Thyroid gland (tissue), 4 donors: ENCODE results near the gene EFNB3. TPM values are rescaled to one million over a fixed set of nuclear protein-coding genes. Genes with fewer than 3 reads are reported as not detected.
A peak's percentile ranks its signal among the peaks of the same experiment; 100 is the strongest.

ENCODE experiments used
- DNase-seq, 2 donors: peaks; one replicate each; pipeline ENCODE4 v3.0.0-alpha.2; 2019
- H3K27ac ChIP-seq, 3 donors: fragments of 200-600 bp; sonication (generic); 1 replicate in 2 of 3; 2 replicates in 1 of 3; pipeline ENCODE4 v1.5.1; 2016 to 2019; ENCODE audit warnings: mild to moderate bottlenecking in 1 of 3, moderate library complexity in 1 of 3
- H3K27me3 ChIP-seq: fragments of 200-600 bp; sonication (generic); one replicate; pipeline ENCODE4 v1.5.1; 2019
- H3K36me3 ChIP-seq, 2 donors: fragments of 200-600 bp; sonication (generic); one replicate each; pipeline ENCODE4 v1.5.1; 2016 to 2019
- H3K4me1 ChIP-seq, 2 donors: fragments of 200-600 bp; sonication (generic); one replicate each; pipeline ENCODE4 v1.5.1; 2017 to 2019
- H3K4me3 ChIP-seq, 3 donors: fragments of 200-600 bp; sonication (generic); replicated peaks in 1 of 3; 1 replicate in 2 of 3; 2 replicates in 1 of 3; pipeline ENCODE4 v1.5.1; 2016; ENCODE audit warnings: mild to moderate bottlenecking in 1 of 3
- H3K9me3 ChIP-seq: fragments of 200-600 bp; sonication (generic); one replicate; pipeline ENCODE4 v1.5.1; 2017
- CTCF ChIP-seq, 6 experiments: fragments of 200-600 bp in 3 of 6; fragments of 450-650 bp in 3 of 6; sonication (generic) in 3 of 6; IDR thresholded peaks; one replicate each; pipeline ENCODE4 v1.5.1; 2016 to 2019; ENCODE audit warnings: antibody characterized with exemption in 6 of 6, mild to moderate bottlenecking in 2 of 6, inconsistent platforms in 1 of 6, moderate library complexity in 1 of 6
- POLR2A ChIP-seq, 2 donors: fragments of 450-650 bp; IDR thresholded peaks; one replicate each; pipeline ENCODE4 v1.6.1; 2017; ENCODE audit warnings: antibody characterized with exemption in 2 of 2, mild to moderate bottlenecking in 2 of 2, moderate library complexity in 1 of 2
- WGBS, 2 donors: methylation state at CpG; one replicate each; pipeline ENCODE4 v1.1.5; 2017; 5-methylcytosine and 5-hydroxymethylcytosine counted together
- intact Hi-C: fragments of 100-400 bp; cut with DNase I; formaldehyde crosslinking; loops from one replicate; pipeline ENCODE4 v1.15.1; 2023
- total RNA-seq, 4 donors: library from RNA; depleted of rRNA; stranded (reverse); fragments of >200 nt; gene quantifications; one replicate each; pipeline ENCODE4 v1.2.3, GENCODE V29; 2016

EFNB3 gene
- total RNA-seq, 4 donors from 2014 or later, result 0.27 to 0.38 (median 0.33) TPM; not detected in 1

- Histone ChIP-seq H3K4me3 (no peak overlapping the region), H3K27me3 (no peaks in the 10 kb centered on the region), H3K27ac (no peak overlapping the region), H3K36me3 (peaks cover 24 to 40% of the 10 kb centered on the region in 2 donors), H3K9me3 (no peaks in the 10 kb centered on the region), H3K4me1 (peaks cover 3 to 7% of the 10 kb centered on the region in 2 donors)
- TF ChIP-seq CTCF (IDR thresholded peaks at IDR 0.05) (no peak), POLR2A (IDR thresholded peaks at IDR 0.05) (no peak)
- no peak for DNase-seq
- WGBS, 2 donors, result 92 to 94% methylated on average over 7 of the region's 7 CpGs
- intact Hi-C loops, result no loop called here
These were observed 36.5 kb upstream of the EFNB3 start for GRCh38 chr17:7668482-7668881.

GRCh38 chr17:7673239-7673638, 31.8 kb upstream of the EFNB3 start:
- Histone ChIP-seq H3K4me3 (no peak overlapping the region), H3K9me3 (no peaks in the 10 kb centered on the region), H3K4me1 (no peaks in the 10 kb centered on the region), H3K27me3 (no peaks in the 10 kb centered on the region), H3K36me3 (peaks cover 45 to 62% of the 10 kb centered on the region in 2 donors), H3K27ac (no peak overlapping the region)
- intact Hi-C loops, result no loop called here
- TF ChIP-seq POLR2A (IDR thresholded peaks at IDR 0.05) (no peak), CTCF (IDR thresholded peaks at IDR 0.05) (peak in 1 of 6 experiments; percentile 25)
- WGBS, 2 donors, result 89 to 95% methylated on average over 2 of the region's 2 CpGs
- DNase-seq, result no peak

DNA sequence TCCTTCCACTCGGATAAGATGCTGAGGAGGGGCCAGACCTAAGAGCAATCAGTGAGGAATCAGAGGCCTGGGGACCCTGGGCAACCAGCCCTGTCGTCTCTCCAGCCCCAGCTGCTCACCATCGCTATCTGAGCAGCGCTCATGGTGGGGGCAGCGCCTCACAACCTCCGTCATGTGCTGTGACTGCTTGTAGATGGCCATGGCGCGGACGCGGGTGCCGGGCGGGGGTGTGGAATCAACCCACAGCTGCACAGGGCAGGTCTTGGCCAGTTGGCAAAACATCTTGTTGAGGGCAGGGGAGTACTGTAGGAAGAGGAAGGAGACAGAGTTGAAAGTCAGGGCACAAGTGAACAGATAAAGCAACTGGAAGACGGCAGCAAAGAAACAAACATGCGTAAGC, 30.1 kb upstream of the EFNB3 start:
- no peak overlapping the region for H3K4me3 ChIP-seq
- H3K27ac ChIP-seq, result no peak overlapping the region
- no peaks in the 10 kb centered on the region for H3K9me3 ChIP-seq
- H3K4me1 ChIP-seq, result no peaks in the 10 kb centered on the region
- intact Hi-C loops, result no loop called here
- TF ChIP-seq CTCF (IDR thresholded peaks at IDR 0.05), result no peak
- H3K27me3 ChIP-seq, result no peaks in the 10 kb centered on the region
- peaks cover 36 to 47% of the 10 kb centered on the region in 2 donors for H3K36me3 ChIP-seq
- no peak for DNase-seq
- WGBS, 2 donors, result 89 to 90% methylated on average over 11 to 14 of the region's 14 CpGs

DNA sequence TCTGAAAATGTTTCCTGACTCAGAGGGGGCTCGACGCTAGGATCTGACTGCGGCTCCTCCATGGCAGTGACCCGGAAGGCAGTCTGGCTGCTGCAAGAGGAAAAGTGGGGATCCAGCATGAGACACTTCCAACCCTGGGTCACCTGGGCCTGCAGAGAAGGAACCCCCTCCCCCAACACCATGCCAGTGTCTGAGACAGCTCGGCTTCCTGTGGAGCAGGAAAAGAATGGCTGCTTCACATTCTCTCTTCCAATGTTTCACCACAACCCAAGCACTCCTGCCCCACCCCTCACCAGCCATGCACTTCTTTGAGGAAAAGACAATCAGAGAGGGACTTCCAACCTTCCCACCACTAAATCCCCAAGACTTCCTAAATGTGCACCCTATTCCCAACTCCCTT, 28.5 kb upstream of the EFNB3 start:
- TF ChIP-seq POLR2A (IDR thresholded peaks at IDR 0.05), result no peak
- TF ChIP-seq CTCF (IDR thresholded peaks at IDR 0.05), result no peak
- Histone ChIP-seq H3K36me3 (peaks cover 28 to 34% of the 10 kb centered on the region in 2 donors), H3K9me3 (no peaks in the 10 kb centered on the region), H3K4me3 (no peak overlapping the region), H3K27me3 (no peaks in the 10 kb centered on the region), H3K27ac (no peak overlapping the region), H3K4me1 (no peaks in the 10 kb centered on the region)
- intact Hi-C loops, result no loop called here
- no peak for DNase-seq
- 40 to 84% methylated on average over 1 to 5 of the region's 5 CpGs for WGBS, 2 donors

DNA sequence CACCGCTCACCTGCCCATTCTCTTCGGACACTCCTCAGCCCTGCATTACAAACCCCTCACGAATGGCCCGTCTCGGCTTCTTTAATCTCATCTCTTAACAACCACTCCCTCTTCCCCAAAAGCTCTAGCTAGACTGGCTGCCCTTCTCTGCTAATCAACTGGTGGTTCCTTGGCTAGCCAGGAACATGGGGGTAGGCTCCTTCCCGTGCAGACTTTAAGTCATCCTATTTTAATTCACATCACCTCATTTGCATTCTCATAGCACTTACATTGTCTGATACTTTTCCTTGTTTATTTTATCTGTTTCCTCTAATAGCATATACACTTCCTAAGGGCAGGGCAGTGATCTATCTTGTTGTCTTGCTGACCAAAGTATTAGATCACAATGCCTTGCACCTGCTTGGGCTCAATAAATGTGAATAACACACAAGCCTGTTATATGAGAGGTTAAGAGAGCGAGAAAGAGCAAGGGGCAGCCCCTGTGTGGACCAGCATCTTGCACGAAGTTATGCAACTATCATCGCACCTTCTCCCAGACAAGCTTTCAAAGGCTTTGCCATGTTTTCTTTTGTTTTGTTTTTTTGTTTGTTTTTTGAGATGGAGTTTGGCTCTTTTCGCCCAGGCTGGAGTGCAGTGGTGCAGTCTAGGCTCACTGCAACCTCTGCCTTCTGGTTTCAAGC, 27.5 kb upstream of the EFNB3 start:
- 73 to 77% methylated on average over 10 of the region's 10 CpGs for WGBS, 2 donors
- Histone ChIP-seq H3K27ac (no peak overlapping the region), H3K4me3 (no peak overlapping the region), H3K4me1 (no peaks in the 10 kb centered on the region), H3K36me3 (peaks cover 28 to 31% of the 10 kb centered on the region in 2 donors), H3K27me3 (no peaks in the 10 kb centered on the region), H3K9me3 (no peaks in the 10 kb centered on the region)
- intact Hi-C loops, result no loop called here
- no peak for DNase-seq
- TF ChIP-seq CTCF (IDR thresholded peaks at IDR 0.05) (no peak), POLR2A (IDR thresholded peaks at IDR 0.05) (no peak)
